PC-9 (cell line): Measurements from ENCODE around the gene AFF2.

Experiments
- EZH2 ChIP-seq: fragments of 200-600 bp; sonication (generic); IDR thresholded peaks from 2 replicates; pipeline ENCODE4 v1.8.0; 2017; ENCODE audit warnings: antibody characterized with exemption, low read depth
- TF ChIP-seq, protein P1 (sequence below): fragments of 200-600 bp; sonication (generic); conservative IDR thresholded peaks from 2 replicates; pipeline ENCODE4 v1.6.1; 2017; ENCODE audit warnings: mixed run types, antibody characterized with exemption, mild to moderate bottlenecking, moderate library complexity

DNA sequence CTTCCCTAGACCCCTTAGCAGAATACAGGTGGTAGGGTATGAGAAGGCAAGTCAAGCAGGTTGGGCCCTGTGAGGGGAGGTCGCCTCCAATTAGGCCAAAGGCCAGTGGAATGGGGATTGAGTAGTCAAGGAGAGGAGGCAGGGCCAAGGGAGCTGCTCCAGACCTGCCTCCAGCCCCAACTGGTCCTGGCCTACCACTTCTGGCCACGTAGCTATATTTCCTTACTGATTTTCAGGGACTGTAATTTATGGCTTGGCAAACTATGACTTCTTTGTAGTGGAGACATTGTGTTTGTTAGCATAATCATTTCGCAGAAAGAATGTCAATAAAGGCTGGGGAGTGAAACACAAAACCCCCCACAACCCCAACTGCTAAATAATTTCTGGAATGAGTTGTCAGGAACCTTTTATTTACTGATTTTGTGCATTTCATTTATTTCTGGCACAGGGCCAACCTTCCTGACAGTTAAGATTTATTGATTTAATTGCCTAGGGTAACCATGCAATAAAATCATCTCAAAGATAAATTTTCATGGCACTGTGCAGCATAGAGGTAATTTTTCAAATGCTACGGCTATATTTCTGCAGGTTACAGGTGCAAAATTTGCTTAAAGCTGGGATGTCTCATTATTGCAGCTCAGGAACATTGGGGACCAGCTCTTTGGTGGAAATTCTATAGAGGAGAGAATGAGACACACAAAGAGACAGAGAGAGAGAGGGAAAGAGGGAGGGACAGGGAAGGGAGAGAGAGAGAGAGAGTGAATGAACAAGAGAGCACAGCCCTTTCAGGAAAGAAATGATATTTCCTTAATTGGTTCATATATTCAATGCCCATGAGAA is 509.8 kb downstream of the AFF2 start:
- TF ChIP-seq, protein P1, sequence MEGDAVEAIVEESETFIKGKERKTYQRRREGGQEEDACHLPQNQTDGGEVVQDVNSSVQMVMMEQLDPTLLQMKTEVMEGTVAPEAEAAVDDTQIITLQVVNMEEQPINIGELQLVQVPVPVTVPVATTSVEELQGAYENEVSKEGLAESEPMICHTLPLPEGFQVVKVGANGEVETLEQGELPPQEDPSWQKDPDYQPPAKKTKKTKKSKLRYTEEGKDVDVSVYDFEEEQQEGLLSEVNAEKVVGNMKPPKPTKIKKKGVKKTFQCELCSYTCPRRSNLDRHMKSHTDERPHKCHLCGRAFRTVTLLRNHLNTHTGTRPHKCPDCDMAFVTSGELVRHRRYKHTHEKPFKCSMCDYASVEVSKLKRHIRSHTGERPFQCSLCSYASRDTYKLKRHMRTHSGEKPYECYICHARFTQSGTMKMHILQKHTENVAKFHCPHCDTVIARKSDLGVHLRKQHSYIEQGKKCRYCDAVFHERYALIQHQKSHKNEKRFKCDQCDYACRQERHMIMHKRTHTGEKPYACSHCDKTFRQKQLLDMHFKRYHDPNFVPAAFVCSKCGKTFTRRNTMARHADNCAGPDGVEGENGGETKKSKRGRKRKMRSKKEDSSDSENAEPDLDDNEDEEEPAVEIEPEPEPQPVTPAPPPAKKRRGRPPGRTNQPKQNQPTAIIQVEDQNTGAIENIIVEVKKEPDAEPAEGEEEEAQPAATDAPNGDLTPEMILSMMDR = no peak
- no peak for TF ChIP-seq EZH2
